Raji (cell line): ENCODE measurements around the gene UCHL1.

Experiments used
- POLR2A ChIP-seq: IDR thresholded peaks from 2 replicates; pipeline ENCODE4 v1.6.1; 2011; ENCODE audit warnings: low read depth, low read length, control low read depth; ENCODE audit not compliant: insufficient read depth

The UCHL1 gene

DNA sequence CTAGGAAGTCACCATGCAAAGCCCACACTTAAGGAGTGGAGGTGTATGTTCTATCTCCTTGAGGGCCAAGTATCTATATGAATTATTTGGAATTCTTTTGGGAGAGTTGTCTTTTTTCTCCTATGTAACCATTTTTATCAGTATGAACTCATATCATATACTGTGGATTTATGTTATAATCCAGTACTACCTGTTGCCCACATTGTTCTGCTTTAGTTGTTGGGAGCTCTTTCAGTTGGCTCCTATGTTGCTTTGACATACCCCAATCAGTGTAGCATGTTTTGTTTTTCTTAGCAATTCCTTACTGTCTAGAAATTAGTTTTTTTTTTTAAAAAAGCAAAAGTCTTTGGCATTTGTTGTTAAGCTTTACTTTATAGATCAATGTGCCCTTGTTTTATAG, 13.0 kb downstream of the UCHL1 start:
- TF ChIP-seq POLR2A, result no peak

DNA sequence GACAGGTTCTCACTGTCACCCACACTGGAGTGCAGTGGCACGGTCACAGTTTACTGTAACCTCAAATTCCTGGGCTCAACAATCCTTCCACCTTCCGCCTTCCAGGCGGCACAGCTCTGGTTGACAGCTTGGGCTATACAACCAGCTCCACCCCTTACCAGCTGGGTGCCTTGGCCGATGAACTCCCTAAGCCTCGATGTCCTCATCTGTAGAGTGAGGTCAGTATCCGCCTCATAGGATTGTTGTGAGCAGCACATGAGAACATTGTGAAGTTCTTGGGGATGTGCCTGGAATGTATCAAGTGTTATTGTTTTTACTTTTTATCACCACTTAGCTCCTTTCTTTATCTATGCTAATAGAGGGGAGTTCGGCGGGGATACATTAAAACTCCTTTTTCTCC, 23.3 kb downstream of the UCHL1 start:
- no peak for TF ChIP-seq POLR2A

DNA sequence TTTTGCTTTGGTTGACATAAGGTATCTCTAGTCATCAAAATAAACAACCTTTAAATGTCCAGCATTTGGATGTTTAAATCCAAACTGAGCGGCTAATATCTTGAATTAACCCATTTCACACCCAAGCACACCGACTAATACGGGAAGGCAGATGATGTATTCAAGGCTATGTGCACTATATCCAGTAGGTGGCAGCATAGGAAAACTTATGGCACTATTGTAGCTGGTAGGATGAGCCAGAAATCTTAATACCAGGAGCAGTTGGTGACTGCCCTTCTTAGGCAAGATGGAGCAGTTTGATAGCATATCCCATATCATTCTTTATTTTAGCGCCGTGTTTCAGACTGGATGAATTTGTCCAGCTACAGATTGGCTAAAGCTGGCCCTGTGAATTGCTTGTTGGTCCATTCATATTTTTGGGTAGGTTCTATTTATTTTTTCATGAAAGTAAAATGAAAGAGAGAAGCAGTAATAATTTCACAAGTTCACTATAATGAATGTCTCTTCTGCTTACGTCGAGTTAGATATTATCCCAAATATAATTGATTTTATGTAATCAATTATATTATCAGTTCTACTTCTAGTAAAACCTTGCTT, 24.4 kb downstream of the UCHL1 start:
- no peak for TF ChIP-seq POLR2A

DNA sequence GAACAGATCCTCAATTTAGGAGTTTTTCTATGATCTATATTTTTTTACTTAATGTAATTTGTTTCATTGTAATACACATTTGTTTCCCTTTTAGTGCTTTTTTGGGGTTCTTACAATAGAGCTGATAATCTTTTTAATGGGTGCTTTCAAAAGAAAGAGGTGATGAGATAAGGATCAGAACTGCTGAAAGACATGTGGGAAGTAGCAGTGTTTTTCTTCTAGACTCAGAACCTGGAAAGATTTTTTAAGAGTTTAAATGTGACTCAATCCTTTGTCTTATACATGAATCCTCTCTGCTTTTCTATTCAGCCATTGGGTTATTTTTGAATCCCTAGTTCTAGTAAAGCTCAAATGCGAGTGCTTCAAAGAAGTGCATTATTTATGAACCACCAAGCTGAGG, 25.6 kb downstream of the UCHL1 start:
- no peak for TF ChIP-seq POLR2A

DNA sequence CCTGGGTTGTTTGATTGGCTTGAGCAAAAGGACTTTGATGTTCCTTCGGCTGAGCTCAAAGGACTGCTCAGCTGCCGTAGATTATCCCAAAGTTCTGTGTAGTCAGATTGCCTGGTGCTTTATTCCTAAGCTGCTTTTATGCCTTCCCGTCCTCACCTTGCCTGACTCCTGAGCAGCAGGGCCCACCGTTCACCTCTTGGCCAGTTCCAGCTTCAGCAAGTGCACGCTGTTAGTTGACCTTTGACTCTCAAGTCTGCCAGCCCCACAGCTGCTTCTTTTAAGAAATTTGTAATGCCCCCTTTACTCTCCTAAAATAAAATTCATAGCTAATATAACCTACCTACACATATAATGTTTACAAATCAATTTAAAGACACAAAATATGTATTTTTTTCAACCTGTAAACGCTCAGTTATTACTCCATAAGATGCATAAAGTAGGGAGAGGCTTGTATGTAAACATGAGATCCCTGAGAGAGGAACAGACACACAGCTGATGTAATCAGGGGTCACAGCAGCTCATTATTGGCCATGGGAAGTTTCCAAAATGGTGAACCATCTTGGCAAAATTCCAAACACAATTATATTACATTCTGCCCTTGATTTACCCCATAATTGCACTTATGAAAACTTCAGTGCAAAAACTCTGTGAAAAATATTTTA, 28.6 kb downstream of the UCHL1 start:
- TF ChIP-seq POLR2A, result no peak

DNA sequence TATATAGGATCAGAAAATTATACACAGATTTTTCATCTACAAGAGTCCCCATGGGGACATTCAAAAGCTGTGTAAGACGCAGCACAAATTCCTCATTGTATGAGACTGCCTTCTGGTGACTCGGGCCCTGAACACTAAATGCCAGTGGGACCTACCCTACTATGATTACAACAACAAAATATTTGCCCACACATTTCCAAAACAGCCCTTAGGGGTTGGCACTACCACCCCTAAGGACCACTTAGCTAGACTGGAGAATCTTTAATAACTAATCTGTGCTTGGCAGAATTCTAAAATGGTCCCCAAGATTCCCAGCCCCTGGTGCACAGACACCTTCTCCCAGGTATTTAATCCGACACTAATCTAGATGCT, 29.1 kb downstream of the UCHL1 start:
- no peak for TF ChIP-seq POLR2A

DNA sequence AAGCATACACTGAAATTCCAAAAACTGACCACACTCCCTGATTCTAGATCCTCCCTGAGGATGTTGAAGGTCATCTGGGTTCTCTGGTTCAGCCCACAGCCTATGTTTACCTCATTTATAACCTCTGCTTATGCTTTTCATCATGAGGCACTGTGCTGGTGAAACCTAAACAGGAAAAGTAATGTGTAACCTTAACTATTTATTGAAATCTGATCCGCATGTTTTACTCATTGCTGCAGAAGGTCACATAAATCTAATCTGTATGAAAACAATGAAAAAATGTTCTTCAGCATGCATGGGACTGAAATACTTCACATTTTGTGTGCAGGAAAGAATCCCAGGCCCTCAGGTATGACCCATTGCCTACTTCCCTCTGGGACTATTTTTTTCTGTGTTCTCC, 30.3 kb downstream of the UCHL1 start:
- TF ChIP-seq POLR2A, result no peak

DNA sequence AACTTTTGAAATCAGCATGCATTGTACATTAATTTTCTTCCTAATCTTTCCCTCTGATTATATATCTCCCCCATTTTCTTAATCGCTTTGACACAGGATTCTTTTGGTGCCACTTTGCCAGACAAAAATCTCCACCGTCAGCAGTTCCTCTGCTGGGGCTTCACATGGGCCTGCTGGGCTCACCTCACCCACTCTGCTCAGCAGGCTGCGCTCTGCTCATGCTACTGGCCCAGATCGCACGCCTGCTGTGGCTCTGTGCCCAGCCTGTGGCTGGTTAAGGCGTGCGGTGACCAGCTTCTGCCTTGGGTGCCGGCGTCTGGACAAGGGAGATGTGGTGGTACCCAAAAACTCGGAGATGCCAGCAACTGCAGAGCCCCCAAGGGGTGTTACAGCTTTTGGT, 31.1 kb downstream of the UCHL1 start:
- TF ChIP-seq POLR2A, result no peak

DNA sequence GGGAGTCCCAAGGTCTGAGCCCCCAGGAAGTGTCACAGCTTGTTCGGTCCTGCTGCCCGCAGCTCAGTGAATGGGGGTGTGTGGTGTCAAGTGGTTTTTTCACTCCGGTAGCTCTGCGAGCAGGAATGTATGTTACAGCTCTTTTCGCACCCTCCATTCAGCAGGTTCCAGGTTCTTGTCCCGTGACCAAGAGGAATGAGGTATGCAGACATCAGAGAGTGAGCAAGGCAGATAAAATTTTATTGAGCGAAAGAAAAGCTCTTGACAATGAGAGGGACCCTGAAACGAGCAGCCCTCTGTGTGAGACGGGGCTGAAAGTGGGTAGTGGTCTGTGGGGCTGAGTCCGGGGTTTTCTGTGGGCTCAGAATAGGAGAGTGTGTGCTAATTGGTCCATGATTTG, 31.5 kb downstream of the UCHL1 start:
- TF ChIP-seq POLR2A, result no peak

DNA sequence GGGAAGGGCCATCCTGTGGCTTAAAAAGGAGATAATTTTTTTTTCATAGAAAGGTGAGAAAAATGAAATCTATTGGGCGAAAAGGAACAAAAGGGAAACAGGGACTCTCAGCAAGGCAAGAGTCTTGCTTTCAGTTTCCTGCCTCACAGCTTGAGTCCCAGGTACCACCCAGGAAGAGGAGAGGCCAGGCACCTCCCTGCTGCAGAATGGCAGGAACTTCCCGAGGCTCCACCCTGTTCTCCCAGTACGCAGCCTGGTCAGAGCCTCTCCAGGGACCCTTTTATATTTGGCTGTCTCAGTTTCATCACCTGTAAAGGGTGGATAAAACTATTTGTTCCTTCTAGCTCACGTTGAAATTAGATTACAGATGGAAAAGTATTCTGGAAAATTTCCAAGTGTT, 33.8 kb downstream of the UCHL1 start:
- TF ChIP-seq POLR2A, result no peak

DNA sequence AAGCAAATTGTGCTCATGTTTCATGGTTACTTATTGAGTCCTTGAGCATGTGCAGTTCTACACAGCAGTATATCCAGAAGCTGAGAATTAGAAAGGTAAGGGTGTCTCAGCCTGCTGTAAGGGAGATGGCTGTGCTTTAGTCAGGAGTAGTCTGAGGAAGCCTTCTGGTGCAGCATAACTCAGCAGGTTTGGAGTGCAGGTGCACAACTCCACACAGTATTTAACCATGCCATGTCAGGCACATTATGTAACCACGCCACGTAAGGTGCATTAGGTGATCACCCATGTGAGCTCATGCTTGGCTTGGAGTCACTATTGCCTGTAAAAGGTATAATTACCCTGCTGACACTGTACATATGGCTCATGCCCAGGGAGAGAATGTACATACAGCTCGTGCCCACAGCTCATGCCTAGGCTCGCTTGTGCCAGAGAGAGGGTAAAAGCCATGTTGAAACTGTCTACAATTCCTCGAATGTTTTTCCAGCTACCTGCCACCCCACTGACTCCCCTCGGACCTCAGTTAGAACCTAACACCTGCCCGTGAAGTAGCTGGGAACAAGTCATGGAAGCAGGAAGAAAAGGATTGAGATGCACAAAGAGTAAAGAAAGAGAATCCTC, 37.8 kb downstream of the UCHL1 start:
- TF ChIP-seq POLR2A, result no peak

DNA sequence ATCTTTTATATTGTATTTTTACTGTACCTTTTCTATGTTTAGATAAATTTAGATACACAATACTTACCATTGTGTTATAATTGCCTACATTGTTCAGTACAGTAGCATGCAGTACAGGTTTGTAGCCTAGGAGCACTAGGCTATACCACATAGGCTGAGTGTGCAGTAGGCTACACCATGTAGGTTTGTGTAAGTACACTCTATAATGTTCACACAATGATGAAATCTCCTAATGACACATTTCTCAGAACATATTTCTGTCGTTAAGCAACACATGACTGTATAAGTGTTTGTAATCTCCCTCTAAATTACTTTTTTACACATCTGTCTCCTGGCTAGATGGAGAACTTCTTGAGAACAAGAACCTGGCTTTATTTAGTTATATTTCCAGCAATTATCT, 40.3 kb downstream of the UCHL1 start:
- no peak for TF ChIP-seq POLR2A

DNA sequence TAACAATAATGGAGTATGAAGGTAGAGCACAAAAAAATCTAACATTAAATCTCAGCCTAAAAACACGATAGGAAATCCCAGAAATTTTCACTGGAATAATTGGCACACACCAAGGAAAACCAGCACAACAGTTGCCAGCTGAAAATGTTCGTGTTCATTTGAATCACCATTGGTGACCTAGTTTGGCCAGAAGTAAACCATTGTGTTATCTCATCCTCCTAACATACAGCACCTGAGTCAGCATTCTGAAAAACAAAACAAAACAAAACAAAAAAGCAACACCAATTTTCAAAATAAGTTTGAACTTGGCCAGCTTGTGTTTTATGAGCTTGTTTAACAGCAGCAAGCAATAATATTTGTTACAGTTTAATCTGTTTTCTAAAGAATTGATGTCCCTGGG, 41.1 kb downstream of the UCHL1 start:
- TF ChIP-seq POLR2A, result no peak

DNA sequence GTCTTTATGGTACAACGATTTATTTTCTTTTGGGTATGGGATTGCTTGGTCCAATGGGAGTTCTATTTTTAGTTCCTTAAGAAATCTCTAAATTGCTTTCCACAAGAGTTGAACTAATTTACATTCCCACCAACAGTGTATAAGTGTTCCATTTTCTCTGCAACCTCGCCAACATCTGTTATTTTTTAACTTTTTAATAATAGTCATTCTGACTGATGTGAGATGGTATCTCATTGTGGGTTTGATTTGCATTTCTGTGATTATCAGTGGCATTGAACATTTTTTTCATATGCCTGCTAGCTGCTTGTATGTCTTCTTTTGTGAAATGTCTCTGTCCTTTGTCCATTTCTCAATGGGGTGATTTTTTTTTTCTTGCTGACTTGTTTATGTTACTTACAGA, 42.8 kb downstream of the UCHL1 start:
- TF ChIP-seq POLR2A, result no peak

DNA sequence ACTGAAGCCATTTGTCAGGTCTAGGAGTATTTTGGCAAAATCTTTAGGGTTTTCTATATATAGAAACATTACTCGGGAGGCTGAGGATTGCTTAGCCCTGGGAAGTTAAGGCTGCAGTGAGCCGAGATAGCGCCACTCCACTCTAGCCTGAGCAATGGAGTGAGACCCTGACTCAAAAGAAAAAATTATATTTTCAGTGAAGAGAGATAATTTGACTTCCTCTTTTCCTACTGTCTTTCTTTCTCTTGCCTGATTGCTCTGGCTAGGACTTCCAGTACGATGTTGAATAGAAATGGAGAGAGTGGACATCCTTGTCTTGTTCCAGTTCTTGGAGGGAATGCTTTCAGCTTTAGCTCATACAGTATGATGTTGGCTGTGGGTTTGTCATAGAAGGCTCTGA, 44.4 kb downstream of the UCHL1 start:
- TF ChIP-seq POLR2A, result no peak

DNA sequence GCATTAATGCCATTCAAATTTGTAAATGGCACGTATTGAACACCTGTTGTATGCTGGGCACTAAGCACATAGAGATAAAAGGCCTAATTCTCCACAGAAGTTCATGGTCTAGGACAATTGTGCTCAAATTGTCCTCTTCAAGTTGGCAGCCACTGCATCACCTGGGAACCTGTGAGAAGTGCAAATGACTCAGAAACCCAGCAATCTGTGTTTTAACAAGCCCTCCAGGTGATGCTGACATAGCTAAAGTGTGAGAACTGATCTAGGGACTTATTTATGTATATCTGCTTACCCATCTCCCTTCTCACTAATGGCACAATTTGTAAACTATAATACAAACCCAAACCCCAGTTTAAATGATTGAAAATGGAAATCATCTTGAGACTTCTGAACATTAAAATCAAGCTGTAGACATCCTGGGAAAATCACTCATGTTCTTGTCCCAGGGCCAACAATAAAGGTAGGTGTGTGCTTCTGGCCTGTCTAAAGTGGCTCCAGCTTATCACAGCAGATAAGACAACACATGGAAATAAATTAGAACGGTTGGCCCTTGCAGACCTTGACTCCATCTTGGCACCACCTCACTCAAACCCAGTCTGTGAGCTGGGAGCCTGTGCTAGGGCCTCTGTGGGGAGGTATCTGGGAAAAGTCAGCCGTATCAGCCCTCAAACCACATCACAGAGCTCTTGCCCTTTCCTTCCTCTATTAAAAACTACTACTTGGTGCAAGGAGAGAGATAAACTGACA, 46.8 kb downstream of the UCHL1 start:
- TF ChIP-seq POLR2A, result no peak
